ENCODE results near the gene PTBP1.

Gene PTBP1

DNA sequence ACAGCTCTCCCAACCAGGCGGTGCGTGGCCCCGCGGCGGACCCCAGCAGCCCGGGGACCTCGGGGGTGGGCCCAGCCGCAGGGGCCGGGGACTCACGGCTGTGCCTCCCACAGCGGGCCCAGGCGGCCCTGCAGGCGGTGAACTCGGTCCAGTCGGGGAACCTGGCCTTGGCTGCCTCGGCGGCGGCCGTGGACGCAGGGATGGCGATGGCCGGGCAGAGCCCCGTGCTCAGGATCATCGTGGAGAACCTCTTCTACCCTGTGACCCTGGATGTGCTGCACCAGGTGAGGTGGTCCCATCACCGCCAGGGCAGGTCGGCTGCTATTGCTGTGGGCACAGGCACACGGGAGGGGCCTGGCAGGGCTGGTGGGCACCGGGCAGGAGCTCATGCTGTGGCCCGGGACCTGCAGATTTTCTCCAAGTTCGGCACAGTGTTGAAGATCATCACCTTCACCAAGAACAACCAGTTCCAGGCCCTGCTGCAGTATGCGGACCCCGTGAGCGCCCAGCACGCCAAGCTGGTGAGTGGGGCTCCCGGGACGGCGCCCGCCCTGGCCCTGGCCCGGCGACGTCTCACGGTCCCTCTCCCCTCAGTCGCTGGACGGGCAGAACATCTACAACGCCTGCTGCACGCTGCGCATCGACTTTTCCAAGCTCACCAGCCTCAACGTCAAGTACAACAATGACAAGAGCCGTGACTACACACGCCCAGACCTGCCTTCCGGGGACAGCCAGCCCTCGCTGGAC, 7.3 kb downstream of the PTBP1 start:
- TF ChIP-seq, protein P1, sequence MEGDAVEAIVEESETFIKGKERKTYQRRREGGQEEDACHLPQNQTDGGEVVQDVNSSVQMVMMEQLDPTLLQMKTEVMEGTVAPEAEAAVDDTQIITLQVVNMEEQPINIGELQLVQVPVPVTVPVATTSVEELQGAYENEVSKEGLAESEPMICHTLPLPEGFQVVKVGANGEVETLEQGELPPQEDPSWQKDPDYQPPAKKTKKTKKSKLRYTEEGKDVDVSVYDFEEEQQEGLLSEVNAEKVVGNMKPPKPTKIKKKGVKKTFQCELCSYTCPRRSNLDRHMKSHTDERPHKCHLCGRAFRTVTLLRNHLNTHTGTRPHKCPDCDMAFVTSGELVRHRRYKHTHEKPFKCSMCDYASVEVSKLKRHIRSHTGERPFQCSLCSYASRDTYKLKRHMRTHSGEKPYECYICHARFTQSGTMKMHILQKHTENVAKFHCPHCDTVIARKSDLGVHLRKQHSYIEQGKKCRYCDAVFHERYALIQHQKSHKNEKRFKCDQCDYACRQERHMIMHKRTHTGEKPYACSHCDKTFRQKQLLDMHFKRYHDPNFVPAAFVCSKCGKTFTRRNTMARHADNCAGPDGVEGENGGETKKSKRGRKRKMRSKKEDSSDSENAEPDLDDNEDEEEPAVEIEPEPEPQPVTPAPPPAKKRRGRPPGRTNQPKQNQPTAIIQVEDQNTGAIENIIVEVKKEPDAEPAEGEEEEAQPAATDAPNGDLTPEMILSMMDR (IDR thresholded peaks at IDR 0.05; ENCODE audit: low read depth, low read length): no peak
- no peak for DNase-seq (ENCODE audit: extremely low read depth, low read depth)

DNA sequence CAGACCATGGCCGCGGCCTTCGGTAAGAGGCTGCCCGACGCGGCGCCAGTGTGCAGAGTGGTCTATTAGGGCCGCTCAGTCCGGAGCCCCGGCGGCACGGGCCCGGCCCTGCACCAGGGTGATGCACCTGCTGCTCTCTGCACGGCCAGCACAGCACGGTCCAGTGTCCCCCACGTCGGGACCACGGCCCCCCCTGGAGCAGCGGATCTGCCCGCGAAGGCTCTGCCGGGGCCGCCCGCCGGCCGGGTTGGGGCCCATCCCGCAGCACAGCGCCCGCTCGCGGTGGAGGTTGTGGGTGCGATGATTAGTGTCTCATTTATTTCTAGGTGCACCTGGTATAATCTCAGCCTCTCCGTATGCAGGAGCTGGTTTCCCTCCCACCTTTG, 7.9 kb downstream of the PTBP1 start:
- DNase-seq (ENCODE audit: extremely low read depth, low read depth): no peak
- TF ChIP-seq, protein P1 (IDR thresholded peaks at IDR 0.05; ENCODE audit: low read depth, low read length): no peak

DNA sequence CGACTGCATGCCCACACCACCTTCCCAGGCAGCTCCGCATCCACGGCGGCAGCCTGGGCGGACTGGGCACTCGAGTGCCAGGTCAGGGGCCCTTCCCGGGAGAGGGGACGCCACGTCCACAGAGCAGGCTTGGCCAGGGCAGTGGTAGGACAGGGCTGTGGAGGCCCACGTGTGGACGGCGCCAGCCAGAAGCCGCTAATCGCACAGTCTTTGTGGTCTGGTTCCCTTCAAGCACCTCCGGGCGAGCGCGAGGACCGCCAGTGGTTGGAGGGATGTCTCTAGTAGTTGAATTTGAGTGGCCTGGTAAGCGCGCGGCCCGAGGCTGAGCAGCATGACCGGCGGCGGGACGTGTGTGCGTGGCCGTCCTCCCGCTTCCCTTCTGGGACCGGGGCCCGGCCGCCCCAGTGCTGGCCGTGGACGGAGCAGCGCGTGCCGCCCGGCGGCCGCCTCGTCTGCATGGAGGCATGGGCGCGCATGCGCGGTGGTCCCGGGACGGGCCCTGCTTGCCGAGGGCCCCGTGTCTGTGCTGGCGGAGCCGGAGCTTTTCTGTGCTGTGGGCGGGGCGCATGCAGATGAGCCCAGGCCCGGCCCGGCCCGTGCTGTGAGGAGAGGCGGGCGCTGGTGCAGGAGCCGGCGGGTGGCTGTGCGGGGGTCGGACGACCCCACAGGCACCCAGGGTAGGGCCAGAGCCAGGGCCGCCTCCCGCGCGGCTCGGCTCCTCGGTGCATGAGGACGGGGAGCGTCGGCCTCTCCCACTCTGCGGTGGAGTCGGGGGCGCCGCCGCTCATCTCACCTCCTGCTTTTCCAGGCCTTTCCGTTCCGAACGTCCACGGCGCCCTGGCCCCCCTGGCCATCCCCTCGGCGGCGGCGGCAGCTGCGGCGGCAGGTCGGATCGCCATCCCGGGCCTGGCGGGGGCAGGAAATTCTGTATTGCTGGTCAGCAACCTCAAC, 8.6 kb downstream of the PTBP1 start:
- TF ChIP-seq, protein P1 (IDR thresholded peaks at IDR 0.05; ENCODE audit: low read depth, low read length): no peak
- no peak for DNase-seq (ENCODE audit: extremely low read depth, low read depth)

DNA sequence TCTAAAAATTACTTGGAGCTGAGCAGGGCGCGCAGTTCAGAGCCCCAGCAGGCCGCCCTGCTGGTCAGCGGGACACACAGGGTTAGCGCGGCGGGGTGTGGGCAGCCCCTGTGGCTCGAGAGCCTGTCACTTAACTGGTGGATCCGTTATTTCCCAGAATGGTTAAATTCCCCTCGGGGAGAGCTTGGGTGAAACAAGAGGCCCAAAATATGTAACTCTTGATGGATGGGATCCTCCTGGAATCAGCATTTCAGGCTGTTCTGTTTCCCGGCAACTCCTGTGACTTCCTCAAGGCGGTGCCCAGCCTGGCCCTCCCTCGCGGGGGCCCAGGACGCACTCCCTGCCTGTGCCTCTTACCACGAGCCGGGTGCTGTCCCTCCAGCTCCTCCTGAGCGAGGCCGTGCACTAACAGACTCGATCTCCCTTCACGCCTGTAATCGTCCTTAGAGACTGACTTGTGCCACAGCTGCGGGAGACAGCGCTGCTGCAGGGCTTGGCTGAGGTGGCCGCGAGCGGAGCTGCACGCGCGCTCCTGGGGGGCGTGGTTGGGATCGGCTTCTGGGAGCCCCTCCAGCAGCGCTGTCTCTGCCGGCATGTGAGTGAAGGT, 9.7 kb downstream of the PTBP1 start:
- TF ChIP-seq, protein P1 (IDR thresholded peaks at IDR 0.05; ENCODE audit: low read depth, low read length): no peak
- DNase-seq (ENCODE audit: extremely low read depth, low read depth): no peak

DNA sequence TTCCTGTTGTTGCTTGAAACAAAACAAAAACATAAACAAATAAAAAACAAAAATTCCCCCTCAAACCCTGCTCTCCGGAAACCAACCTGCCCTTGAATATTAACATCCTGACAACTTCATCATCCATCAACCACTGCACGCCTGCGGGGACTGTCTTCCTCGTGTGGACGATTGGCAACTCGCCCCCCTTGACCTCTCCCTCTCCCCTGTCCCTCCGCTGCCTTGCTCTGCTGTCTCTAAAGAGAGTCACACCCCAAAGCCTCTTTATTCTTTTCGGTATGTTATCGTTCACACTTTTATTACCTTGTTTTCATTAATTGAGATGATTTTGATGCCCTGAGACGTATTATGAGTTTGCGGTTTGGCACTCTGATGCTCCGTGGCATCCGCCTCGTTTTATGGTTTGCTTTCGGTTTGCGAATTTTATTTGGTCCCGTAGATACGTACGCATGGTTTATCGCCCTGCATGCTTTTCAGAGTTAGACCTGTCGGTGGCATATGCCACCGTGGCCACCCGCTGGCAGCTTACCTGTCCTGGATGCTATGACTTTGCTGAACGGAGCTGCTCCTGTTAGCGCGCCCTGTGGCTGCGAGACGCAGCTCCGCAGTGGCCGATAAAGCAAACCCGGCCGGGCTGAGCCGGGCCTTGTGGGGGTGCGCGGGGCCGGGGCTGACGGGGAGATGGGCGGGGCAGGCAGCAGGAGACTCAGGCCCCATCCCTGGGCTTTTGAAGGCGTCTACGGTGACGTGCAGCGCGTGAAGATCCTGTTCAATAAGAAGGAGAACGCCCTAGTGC, 10.6 kb downstream of the PTBP1 start:
- no peak for DNase-seq (ENCODE audit: extremely low read depth, low read depth)
- TF ChIP-seq, protein P1 (IDR thresholded peaks at IDR 0.05; ENCODE audit: low read depth, low read length): no peak

DNA sequence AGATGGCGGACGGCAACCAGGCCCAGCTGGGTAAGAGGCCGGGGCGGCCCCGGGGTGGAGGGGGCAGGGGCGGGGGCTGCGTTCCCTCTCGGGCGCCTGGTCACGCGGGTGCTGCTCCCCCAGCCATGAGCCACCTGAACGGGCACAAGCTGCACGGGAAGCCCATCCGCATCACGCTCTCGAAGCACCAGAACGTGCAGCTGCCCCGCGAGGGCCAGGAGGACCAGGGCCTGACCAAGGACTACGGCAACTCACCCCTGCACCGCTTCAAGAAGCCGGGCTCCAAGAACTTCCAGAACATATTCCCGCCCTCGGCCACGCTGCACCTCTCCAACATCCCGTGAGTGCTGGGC, 11.1 kb downstream of the PTBP1 start:
- TF ChIP-seq, protein P1 (IDR thresholded peaks at IDR 0.05; ENCODE audit: low read depth, low read length): no peak
- DNase-seq (ENCODE audit: extremely low read depth, low read depth): no peak

Measured in AG09319 (cell line).